Activated naive CD4-positive, alpha-beta T cell treated with anti-CD3 and anti-CD28 coated beads, Interleukin-2, amount 10 ng/mL, durations not matched to agents 7 days and 5 days (primary cell): ENCODE data around the gene COA1.
A peak's percentile ranks its signal among the peaks of the same experiment; 100 is the strongest.
"Not testable (repeated sequence)": the region's sequence is repeated elsewhere in the genome, so short reads cannot be mapped to it uniquely, and the experiment has no call there.

Experiments
- CTCF ChIA-PET: fragments of 350-600 bp; sonication (Branson Sonifier 250); formaldehyde crosslinking; loops from one replicate; lab custom pipeline; 2021; ENCODE audit warnings: antibody characterized with exemption; lab: Charles Lee
- DNase-seq: peaks from one replicate; pipeline ENCODE4 v3.0.0-alpha.2; 2020
- H3K27ac Mint-ChIP-seq: one replicate; pipeline ENCODE4 v1.8.0; 2021; ENCODE audit warnings: mild to moderate bottlenecking, moderate library complexity, mixed read lengths
- H3K27me3 Mint-ChIP-seq: one replicate; pipeline ENCODE4 v1.8.0; 2021; ENCODE audit warnings: mild to moderate bottlenecking, mixed read lengths
- H3K36me3 Mint-ChIP-seq: one replicate; pipeline ENCODE4 v1.8.0; 2021; ENCODE audit warnings: mixed read lengths
- H3K4me1 Mint-ChIP-seq: one replicate; pipeline ENCODE4 v1.8.0; 2021; ENCODE audit warnings: mixed read lengths
- H3K4me3 Mint-ChIP-seq: one replicate; pipeline ENCODE4 v1.8.0; 2021; ENCODE audit warnings: mild to moderate bottlenecking, moderate library complexity, mixed read lengths
- H3K9me3 Mint-ChIP-seq: one replicate; pipeline ENCODE4 v1.8.0; 2021; ENCODE audit warnings: mixed read lengths

COA1 gene

GRCh38 chr7:43609097-43609496 is 120.2 kb downstream of the COA1 start:
- no peak for DNase-seq
- Mint-ChIP-seq H3K27me3 (no peaks in the 10 kb centered on the region), H3K27ac (peak overlapping the region; percentile 71), H3K4me3 (no peak overlapping the region), H3K9me3 (peaks cover 3% of the 10 kb centered on the region), H3K4me1 (peaks cover 56% of the 10 kb centered on the region), H3K36me3 (peaks cover 60% of the 10 kb centered on the region)
- CTCF ChIA-PET, result interaction anchor here (0.6 to 1.1 kb wide), 2 partner anchors 27 to 288 kb away, joined by 3 to 4 read pairs; no protein-coding TSS in a partner anchor

- H3K27me3 Mint-ChIP-seq, result no peaks in the 10 kb centered on the region
- H3K4me3 Mint-ChIP-seq, result no peak overlapping the region
- no peak overlapping the region for H3K27ac Mint-ChIP-seq
- peaks cover 3% of the 10 kb centered on the region for H3K9me3 Mint-ChIP-seq
- H3K36me3 Mint-ChIP-seq, result peaks cover 42% of the 10 kb centered on the region
- no peak for DNase-seq
- peaks cover 38% of the 10 kb centered on the region for H3K4me1 Mint-ChIP-seq
- CTCF ChIA-PET, result interaction anchor here (1.3 to 2.7 kb wide), 3 partner anchors 22 to 101 kb away, joined by 3 to 9 read pairs (median 4); partner anchors contain the start of gene STK17A
These were observed 125.1 kb downstream of the COA1 start for GRCh38 chr7:43604251-43604650.

GRCh38 chr7:43602256-43602655 is 127.1 kb downstream of the COA1 start:
- Mint-ChIP-seq H3K4me3 (no peak overlapping the region), H3K27me3 (no peaks in the 10 kb centered on the region), H3K9me3 (peaks cover 3% of the 10 kb centered on the region), H3K27ac (no peak overlapping the region), H3K4me1 (peaks cover 34% of the 10 kb centered on the region), H3K36me3 (peaks cover 43% of the 10 kb centered on the region)
- CTCF ChIA-PET, result interaction anchor here (2.1 kb wide), 1 partner anchor 20 kb away, joined by 10 read pairs; the partner anchor contains the start of gene STK17A
- no peak for DNase-seq

GRCh38 chr7:43600056-43600455 is 129.3 kb downstream of the COA1 start:
- CTCF ChIA-PET, result interaction anchor here (1.0 kb wide), 1 partner anchor 17 kb away, joined by 4 read pairs; the partner anchor contains the start of gene STK17A
- DNase-seq, result no peak
- Mint-ChIP-seq H3K27me3 (no peaks in the 10 kb centered on the region), H3K4me1 (peaks cover 34% of the 10 kb centered on the region), H3K4me3 (no peak overlapping the region), H3K27ac (no peak overlapping the region), H3K9me3 (peaks cover 3% of the 10 kb centered on the region), H3K36me3 (peaks cover 44% of the 10 kb centered on the region)

GRCh38 chr7:43596426-43596825 is 132.9 kb downstream of the COA1 start:
- not testable (repeated sequence) for H3K27me3 Mint-ChIP-seq, DNase-seq, H3K27ac Mint-ChIP-seq, H3K4me3 Mint-ChIP-seq, H3K9me3 Mint-ChIP-seq
- peaks cover 47% of the 10 kb centered on the region for H3K36me3 Mint-ChIP-seq
- CTCF ChIA-PET, result interaction anchor here (2.3 kb wide), 1 partner anchor 14 kb away, joined by 10 read pairs; the partner anchor contains the start of gene STK17A
- peaks cover 59% of the 10 kb centered on the region for H3K4me1 Mint-ChIP-seq

- Mint-ChIP-seq H3K36me3 (peaks cover 42% of the 10 kb centered on the region), H3K27me3 (no peaks in the 10 kb centered on the region), H3K27ac (peak overlapping the region; percentile 71), H3K9me3 (no peaks in the 10 kb centered on the region), H3K4me3 (no peak overlapping the region), H3K4me1 (peaks cover 70% of the 10 kb centered on the region)
- CTCF ChIA-PET, result interaction anchor here (0.9 to 2.0 kb wide), 2 partner anchors 14 to 107 kb away, joined by 3 to 11 read pairs; no protein-coding TSS in a partner anchor
- no peak for DNase-seq
These were observed 135.3 kb downstream of the COA1 start for GRCh38 chr7:43594020-43594419.

- DNase-seq, result no peak
- H3K27ac Mint-ChIP-seq, result peak overlapping the region; percentile 28
- peaks cover 77% of the 10 kb centered on the region for H3K4me1 Mint-ChIP-seq
- CTCF ChIA-PET, result interaction anchor here (0.6 kb wide), 1 partner anchor 123 kb away, joined by 4 read pairs; no protein-coding TSS in a partner anchor
- no peaks in the 10 kb centered on the region for H3K27me3 Mint-ChIP-seq
- no peak overlapping the region for H3K4me3 Mint-ChIP-seq
- H3K36me3 Mint-ChIP-seq, result peaks cover 41% of the 10 kb centered on the region
- no peaks in the 10 kb centered on the region for H3K9me3 Mint-ChIP-seq
These were observed 136.3 kb downstream of the COA1 start for GRCh38 chr7:43593010-43593409.

- no peak for DNase-seq
- H3K27ac Mint-ChIP-seq, result peak overlapping the region; percentile 24
- H3K36me3 Mint-ChIP-seq, result peaks cover 40% of the 10 kb centered on the region
- H3K4me3 Mint-ChIP-seq, result no peak overlapping the region
- CTCF ChIA-PET, result interaction anchor here (1.9 kb wide), 1 partner anchor 10 kb away, joined by 14 read pairs; the partner anchor contains the start of gene STK17A
- no peaks in the 10 kb centered on the region for H3K9me3 Mint-ChIP-seq
- H3K27me3 Mint-ChIP-seq, result no peaks in the 10 kb centered on the region
- H3K4me1 Mint-ChIP-seq, result peaks cover 80% of the 10 kb centered on the region
These were observed 137.0 kb downstream of the COA1 start for GRCh38 chr7:43592326-43592725.

- Mint-ChIP-seq H3K27me3 (no peaks in the 10 kb centered on the region), H3K9me3 (no peaks in the 10 kb centered on the region), H3K4me1 (peaks cover 81% of the 10 kb centered on the region), H3K4me3 (no peak overlapping the region), H3K27ac (peak overlapping the region; percentile 46), H3K36me3 (peaks cover 39% of the 10 kb centered on the region)
- CTCF ChIA-PET, result interaction anchor here (0.9 to 1.9 kb wide), 3 partner anchors 9 to 53 kb away, joined by 3 to 14 read pairs (median 4); partner anchors contain the start of gene STK17A
- no peak for DNase-seq
These were observed 137.7 kb downstream of the COA1 start for GRCh38 chr7:43591558-43592180.

GRCh38 chr7:43590862-43591557 is 138.3 kb downstream of the COA1 start:
- peak overlapping the region; percentile 46 for H3K27ac Mint-ChIP-seq
- H3K9me3 Mint-ChIP-seq, result no peaks in the 10 kb centered on the region
- no peaks in the 10 kb centered on the region for H3K27me3 Mint-ChIP-seq
- no peak for DNase-seq
- CTCF ChIA-PET, result interaction anchor here (0.6 to 1.9 kb wide), 6 partner anchors 8 to 110 kb away, joined by 3 to 14 read pairs (median 3); partner anchors contain the start of gene STK17A
- H3K4me3 Mint-ChIP-seq, result no peak overlapping the region
- H3K4me1 Mint-ChIP-seq, result peaks cover 85% of the 10 kb centered on the region
- H3K36me3 Mint-ChIP-seq, result peaks cover 39% of the 10 kb centered on the region

GRCh38 chr7:43589728-43590127 is 139.6 kb downstream of the COA1 start:
- Mint-ChIP-seq H3K36me3 (peaks cover 39% of the 10 kb centered on the region), H3K9me3 (no peaks in the 10 kb centered on the region), H3K4me3 (no peak overlapping the region), H3K27ac (no peak overlapping the region), H3K4me1 (peaks cover 77% of the 10 kb centered on the region), H3K27me3 (no peaks in the 10 kb centered on the region)
- DNase-seq, result no peak
- CTCF ChIA-PET, result interaction anchor here (0.7 kb wide), 1 partner anchor 659 kb away, joined by 3 read pairs; no protein-coding TSS in a partner anchor
